SHP77 treated with DMSO at 0.1 percent for 48 hours (cell line): ENCODE measurements around the gene UBQLN4.
"Not testable (repeated sequence)": the region's sequence is repeated elsewhere in the genome, so short reads cannot be mapped to it uniquely, and the experiment has no call there.

Source experiments
- DNase-seq: peaks from one replicate; lab custom pipeline; 2025; lab: John Stamatoyannopoulos, UW

Gene UBQLN4

DNA sequence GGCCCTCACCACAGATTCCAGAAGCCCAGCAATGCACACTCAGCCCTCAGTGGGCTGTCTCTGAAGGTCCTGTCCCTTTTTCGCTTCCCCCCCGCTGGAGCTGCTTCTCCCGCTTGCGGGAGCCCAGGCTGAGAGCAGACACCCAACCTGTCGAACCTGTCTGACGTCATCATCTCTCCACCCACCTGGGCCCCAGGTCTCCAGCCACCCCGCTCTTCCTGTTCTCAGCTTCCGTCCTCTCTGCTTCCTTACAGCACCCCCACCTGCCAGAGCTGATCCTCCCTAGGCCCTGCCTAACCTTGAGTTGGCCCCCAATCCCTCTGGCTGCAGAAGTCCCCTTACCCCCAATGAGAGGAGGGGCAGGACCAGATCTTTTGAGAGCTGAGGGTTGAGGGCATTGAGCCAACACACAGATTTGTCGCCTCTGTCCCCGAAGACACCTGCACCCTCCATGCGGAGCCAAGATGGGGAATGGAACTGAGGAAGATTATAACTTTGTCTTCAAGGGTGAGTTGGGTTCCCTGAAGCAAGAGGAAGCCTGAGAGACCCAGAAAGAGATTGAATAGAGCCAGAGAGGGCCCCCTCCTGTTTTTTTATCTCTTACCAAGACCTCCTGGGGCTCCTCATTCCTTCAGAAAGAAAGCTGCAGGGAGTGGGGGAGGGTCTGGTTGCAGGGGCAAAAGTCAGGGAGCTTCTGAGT lies 7.5 kb upstream of the UBQLN4 start, which contains the start of gene RAB25:
Gene RAB25, plus strand, starts transcription at position 224 of the 700 bp plus-strand sequence. Its CDS starts 241 bp downstream, at position 465.
- DNase-seq = no peak

- no peak for DNase-seq
Measured at GRCh38 chr1:156056326-156056849, 2.8 kb upstream of the UBQLN4 start.

GRCh38 chr1:156055281-156056048 lies 1.9 kb upstream of the UBQLN4 start:
- no peak for DNase-seq

DNA sequence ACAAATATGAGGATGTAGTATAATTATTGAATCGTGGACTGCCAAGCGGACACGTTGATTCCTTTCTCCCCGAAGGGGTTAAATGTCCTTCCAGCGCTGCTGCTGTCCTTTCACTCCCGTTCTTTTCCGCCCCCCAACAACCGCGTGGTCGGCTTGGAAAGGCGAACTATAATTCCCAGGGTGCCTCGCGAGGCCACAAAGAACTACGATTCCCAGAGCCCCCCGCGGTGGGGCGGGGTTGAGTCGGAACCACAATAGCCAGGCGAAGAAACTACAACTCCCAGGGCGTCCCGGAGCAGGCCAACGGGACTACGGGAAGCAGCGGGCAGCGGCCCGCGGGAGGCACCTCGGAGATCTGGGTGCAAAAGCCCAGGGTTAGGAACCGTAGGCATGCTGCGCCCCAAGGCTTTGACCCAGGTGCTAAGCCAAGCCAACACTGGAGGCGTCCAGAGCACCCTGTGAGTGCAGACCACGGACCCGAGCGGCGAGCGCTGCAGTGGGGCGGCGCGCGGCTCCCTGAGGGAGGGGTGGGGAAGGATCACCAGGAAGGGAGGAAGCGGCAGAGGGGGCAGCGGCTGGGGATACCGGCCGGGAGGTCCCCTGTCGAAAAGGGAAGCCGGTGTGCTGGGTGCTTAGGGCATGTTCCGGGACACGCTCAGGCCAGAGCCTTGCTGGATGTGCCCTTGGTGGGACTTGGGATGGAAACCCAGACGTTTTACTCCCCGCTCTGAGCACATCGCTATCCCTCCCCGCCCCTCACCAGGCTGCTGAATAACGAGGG lies 1.1 kb upstream of the UBQLN4 start, which contains the start of gene LAMTOR2:
Gene LAMTOR2, plus strand, starts transcription at position 283 of the 781 bp plus-strand sequence. Its CDS starts 108 bp downstream, at position 391.
- DNase-seq = peak; percentile 100

DNA sequence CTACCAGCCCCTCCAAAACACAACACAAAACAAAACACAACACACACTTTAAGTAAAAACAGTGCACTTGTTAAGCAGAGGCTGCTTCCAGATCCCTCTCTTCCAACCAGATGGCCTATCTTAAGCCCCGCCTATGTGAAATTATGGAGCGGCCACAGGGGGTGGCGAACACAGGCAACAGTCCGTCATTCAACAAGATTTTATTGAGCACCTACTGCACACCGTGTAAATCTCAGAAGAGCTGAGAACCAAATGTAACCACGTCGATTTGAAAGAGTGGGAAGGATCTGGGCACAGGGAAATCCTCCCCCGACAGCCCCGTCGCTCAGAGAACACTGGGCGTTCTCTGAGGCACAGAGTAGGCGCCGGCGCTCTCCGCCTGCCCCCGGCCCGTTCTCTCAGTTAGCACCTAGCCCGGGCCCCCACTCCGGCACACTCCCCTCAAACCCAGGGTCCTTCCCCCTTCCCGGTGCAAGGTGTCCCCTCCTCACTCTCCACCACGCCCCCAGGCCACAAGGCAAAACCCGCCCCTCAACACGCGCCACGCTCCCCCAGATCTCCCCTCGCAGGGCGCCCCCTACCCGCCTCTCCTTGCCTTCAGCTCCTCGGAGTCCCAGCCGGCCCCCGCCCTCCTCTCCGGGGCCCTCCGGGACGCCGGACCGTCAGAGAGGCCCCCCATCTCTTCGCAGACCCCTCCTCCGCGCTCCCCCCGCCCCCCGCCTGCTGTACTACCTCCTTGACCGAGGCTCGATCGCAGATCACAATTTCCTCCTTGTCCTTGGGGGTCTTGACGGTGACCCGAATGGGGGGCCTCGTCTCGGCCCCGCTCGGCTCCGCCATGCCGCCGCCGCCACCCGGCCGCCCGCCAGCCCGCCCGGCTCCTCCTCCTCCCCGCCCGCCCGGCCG lies 483 bp downstream of the UBQLN4 start:
- peak; percentile 51 for DNase-seq

- DNase-seq = no peak
Measured at GRCh38 chr1:156051011-156051725, 2.4 kb downstream of the UBQLN4 start.

- DNase-seq = no peak
Measured at GRCh38 chr1:156050376-156050775, 3.2 kb downstream of the UBQLN4 start.

GRCh38 chr1:156048663-156049258 lies 4.8 kb downstream of the UBQLN4 start:
- DNase-seq = no peak

GRCh38 chr1:156045076-156045475 lies 8.5 kb downstream of the UBQLN4 start:
- no peak for DNase-seq

DNA sequence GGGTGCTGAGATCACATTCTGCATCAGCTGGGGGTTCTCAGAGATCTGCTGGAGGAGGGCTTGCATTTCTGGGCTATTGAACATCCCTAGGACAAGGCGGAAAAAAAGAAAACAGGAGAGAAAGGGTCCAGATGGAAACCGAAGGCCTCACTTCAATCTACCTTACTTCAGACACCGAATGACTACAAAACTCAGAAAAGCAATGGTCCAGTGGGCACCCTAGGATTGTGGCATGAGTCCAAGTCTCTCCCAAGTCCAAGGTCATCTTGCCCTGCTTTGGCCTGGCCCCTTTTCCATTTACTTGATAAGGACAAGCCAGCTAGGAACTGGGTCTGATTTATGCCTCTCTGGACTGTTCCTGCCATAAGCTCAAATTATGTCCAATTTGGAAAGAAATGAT lies 10.8 kb downstream of the UBQLN4 start:
- no peak for DNase-seq

- DNase-seq = not testable (repeated sequence)
Measured at GRCh38 chr1:156034991-156035390, 18.6 kb downstream of the UBQLN4 start.

DNA sequence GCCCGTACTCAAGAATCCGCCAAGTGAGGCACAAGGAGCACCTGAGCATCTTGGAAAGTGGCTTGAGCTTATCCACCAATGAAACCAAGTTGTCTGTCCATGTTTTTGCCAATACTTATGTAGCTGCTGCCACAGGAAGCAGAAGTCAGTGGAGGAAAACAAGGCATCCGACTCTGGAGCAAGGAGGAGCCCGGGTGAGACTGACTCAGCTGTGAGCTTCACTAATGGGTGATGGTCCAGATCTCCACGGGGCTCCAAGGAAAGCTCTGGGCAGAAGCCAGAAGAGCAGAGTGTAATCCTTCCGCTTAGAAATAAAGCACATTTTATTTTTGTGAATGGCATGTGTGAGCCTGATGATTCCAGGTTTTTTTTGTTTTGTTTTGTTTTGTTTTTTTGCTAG lies 20.6 kb downstream of the UBQLN4 start:
- DNase-seq = no peak

- no peak for DNase-seq
Measured at GRCh38 chr1:156026588-156026987, 27.0 kb downstream of the UBQLN4 start.

- peak; percentile 78 for DNase-seq
Measured at GRCh38 chr1:156025876-156026275, 27.7 kb downstream of the UBQLN4 start.

- no peak for DNase-seq
Measured at GRCh38 chr1:156024801-156025200, 28.8 kb downstream of the UBQLN4 start.

- DNase-seq = no peak
Measured at GRCh38 chr1:156021954-156022353, 31.6 kb downstream of the UBQLN4 start.

GRCh38 chr1:156021093-156021428 lies 32.5 kb downstream of the UBQLN4 start:
- no peak for DNase-seq

GRCh38 chr1:156020293-156021092 lies 33.1 kb downstream of the UBQLN4 start, which contains the start of gene SSR2:
Gene SSR2 (minus strand): TSS chr1:156020951. CDS start chr1:156020167, 784 bp downstream.
- DNase-seq = peak; percentile 97

DNA sequence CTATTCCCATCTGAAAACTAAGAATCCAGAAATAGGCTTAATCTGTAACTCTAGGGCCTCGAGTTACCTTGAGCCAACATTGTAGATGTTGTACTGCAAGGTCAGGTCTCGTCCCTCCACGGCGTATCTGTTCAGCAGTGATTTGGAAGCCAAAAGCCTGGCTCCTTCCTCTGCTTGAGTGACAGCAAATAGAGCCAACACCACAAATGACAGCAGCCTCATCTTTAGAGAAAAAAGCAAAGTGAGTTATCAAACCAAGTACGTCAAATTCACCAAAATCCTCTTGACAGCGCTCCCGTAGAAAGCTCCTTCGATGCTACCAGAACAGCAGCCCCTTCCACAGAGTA lies 33.7 kb downstream of the UBQLN4 start:
- DNase-seq = no peak
